Measurements from ENCODE around the gene ORMDL3.
"Not testable (repeated sequence)": the region's sequence is repeated elsewhere in the genome, so short reads cannot be mapped to it uniquely, and the experiment has no call there.

Gene ORMDL3

DNA sequence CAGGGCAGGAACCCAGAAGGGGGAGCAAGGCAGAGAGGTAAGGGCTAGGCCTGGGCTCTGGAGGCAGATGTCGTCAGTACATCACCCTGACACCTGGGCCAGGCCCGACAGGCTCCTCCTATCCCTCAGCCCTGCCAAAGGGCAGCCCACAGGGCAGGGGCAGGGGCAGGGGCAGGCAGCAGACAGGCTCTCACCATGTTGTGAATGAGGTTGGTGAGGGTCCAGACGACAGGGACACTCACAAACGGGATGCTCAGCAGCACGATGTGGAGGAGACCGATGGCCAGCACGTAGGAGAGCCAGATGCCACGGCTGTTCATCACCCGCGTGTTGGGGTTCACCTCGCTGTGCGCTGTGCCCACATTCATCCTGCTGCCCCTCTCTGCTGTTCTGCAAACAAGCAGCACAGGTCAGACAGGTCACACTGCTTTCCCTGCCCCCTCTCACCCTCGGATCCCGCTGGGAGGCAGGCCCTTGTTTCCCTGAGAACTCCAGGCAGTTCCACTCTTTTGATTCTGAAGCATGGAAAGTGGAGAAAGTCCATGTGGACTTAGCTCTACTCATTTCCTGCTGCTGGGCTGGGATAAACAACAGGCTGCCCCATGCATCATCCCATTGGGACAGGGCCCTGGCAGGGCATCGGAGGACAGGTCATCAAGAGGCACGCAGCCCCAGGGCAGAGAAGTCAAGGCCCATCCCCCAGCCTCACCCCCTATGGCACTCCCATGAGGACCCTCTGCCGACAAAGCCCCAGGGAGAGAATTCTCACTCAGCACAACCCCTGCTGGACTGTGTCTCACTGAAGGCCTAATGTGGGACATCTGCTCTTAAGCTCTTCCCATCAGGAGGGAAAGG, 3.3 kb downstream of the ORMDL3 start:
- peak; percentile 28 for DNase-seq

DNA sequence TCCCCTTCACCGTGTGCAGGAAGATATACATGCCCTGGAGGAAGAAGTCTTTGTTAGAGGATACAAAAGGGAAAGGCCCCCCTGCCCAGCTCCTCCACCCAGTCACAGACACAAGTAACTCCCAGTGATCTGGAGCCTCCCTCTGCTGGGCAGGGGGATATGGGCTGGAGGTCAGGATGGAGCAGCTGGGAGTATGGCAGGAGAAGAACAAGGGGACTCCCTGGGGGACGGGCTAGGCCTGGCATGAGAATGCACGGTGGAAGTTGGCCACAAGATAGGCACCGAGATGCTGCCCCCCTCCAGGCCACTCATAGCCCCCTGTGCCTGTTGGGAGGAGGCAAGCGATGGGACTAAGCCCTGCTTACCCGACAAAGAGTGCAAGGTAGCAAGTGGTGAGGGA, 4.2 kb downstream of the ORMDL3 start:
- DNase-seq: no peak

DNA sequence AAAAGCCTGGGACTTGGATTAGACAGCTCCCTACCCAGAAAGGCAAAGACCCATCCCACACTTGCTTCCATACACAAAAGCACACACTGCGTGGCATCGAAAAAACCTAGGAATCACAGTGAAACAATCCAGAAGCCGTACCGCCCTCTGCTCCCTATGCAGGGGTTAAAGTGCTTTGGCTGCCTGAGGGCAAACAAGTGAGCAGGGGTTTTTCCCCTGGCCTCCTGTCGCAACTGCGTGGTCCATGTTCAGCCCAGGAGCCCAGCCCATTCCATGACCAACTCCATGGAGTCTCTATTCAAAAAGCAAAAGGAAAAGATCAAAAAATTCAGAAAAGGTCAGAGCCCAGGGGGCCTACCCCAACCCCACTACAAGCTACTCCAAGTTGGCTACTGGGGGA, 5.4 kb downstream of the ORMDL3 start:
- DNase-seq: no peak

DNA sequence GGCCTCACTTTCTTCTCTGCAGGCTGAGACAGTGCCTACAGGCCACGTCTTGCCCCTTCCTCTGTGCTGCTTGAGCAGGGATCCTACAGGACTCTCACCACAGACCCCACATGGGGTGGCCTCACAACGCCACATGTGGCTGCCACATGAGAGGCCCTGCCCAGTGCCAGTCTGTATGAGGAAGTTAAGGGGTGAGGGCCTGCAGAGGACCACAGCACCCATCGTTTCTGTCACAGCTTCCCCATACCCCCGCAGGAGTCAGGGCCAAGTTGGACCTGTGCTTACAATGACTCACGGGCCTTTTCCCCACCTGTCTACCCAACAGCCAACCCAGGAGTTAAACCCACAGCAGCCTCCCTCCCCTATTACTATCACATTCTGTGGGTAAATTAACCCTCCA, 6.1 kb downstream of the ORMDL3 start:
- no peak for DNase-seq

DNA sequence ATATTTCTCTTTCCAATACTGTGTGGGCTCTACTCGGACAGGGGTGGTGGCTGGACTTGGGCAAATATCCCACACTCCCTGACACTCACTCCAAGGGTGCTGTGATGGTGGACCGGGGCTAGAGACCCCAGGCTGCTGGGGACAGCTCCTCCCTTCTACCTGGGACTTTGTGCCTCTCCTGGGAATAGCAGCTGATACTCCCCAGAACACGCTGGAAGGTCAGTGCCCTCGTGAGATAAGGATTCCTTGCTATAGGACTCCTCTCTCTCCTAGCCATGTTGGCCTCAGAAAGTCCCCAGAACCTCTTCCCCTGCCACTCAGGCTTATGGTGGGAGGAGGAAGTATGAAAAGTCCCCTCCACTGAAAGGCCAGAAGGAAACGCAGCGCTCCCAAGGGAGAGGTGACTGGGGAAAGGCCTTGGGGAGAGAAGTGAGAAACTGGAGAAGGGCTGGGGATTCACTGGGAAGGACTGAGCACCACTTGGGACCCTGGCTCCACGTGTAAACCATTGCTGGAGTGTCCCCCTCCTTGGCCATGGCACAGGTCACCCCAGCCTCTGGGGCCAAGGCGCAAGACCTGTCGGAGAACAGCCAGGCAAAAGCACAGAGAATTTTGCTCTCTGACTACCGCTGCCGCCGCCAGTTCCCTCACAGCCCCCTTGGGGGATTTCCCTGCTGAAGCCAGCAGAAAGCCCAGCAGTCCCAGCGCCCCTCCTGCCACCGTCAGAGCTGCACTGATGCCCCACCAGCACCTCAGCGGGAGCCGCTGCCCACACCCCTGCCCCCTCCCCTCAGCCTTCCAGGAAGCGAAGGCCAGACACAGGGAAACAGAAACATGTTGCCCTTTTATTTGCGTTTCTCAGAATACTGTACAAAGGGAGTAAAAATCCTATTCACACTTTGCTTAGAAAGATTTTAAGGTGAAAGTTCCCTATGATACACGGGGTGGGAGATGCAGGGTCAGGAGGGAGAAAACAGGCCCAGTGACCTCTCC, 6.9 kb downstream of the ORMDL3 start:
- no peak for DNase-seq

DNA sequence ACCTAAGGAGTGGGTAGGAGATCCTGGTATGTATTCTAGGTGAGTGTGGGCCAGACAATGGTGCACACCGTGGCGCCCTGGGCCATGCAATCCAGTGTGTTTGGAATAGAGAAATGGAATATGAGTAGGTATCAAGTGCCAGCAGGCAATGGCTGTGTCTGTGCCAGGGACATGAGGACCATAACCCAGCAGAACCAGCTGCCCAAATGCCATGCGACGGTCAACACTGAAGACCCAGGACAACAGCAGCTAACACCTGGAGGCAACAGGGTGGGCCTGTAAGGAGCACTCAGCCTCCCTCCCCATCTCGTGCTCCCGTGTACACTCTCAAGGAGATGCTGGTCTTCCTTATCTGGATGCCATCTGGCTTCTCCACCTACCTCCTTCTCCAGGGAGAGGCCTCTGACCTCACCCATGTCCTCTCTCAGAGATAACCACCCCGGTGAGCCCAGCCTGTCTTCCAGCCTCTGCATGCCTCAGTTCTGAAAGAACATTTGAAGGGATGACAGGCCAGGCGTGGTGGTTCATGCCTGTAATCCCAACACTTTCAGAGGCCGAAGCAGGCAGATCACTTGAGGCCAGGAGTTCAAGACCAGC, 8.2 kb downstream of the ORMDL3 start:
- DNase-seq: no peak

DNA sequence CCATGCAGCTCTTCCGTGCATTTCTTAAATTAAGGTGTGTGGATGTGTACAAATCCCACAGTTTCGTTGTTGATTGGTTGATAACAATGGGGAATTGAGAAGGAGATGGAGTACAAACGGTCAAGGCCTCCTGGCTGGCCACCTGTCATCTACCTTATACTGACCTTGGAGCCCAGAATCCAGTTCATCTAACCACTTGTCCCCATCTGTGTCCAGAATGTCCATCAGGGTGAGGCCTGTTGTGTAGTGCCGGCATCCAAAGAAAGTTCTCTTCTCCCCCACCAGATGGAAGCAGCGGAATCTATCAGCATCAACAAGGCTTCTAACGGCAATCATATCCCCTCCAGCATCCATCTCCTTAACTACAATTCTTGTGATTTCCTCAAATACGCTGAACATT, 10.5 kb downstream of the ORMDL3 start:
- peak; percentile 18 for DNase-seq

DNA sequence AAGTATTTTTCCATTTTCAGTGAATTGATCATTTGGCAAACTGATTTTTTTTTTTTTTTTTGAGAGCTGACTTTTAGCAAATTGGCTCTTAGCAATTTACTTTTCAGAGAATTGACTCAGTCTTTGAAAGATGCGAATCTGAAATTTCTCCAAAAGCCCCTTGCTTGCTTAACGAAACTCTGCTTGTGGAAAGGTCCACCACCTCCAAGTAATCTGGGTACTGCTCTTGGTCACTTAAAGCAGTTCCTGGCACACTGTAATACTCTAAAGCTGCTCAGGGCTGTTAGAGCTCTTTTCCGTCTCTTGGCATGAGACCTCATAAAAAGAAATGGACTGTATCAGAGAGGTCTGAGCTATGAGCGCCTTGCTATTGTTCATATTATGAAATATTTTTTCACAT, 11.8 kb downstream of the ORMDL3 start:
- no peak for DNase-seq

DNA sequence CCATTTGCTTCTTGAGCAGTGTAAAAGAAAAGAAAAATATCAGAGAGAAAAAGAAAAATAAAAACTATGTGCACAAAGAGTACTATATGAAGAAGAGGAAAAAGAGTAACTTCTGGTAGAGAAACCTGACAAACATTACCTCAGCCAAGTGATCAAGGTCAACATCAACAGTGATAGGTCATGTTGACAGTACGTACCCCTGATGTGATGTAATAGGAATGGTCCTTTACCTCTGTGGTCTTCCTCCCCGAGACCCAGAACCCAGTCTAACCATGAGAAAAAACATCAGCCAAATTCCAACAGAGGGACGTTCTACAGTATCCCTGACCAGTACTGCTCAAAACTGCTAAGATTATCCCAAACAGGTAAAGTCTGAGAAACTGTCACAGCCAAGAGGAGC, 13.4 kb downstream of the ORMDL3 start:
- no peak for DNase-seq

DNA sequence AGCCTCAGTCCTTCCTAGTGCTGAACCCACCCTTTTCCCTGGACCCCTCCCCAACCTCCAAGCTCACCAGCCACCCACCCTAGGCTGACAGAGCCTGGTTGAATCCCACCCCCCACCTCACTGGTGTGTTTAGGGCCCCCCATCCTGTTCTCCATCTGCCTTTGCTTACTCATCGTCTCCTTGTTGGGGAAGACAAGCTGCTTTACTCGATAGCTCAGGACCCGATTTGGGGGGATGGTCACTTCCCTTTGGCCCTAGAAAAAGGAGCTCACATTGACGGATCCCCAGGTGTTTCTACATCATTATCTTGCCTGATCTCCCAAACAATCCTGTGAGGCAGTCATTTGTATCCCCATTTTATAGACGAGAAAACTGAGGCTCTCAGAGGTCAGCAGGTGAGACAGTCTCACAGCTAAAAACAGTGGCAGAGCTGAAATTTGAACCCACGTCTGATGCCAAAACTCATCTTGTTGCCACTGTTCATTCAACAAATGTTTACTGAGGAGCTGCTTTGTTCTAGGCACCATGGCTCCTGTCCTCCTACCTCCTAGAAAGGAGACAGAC, 18.5 kb downstream of the ORMDL3 start:
- no peak for DNase-seq

DNA sequence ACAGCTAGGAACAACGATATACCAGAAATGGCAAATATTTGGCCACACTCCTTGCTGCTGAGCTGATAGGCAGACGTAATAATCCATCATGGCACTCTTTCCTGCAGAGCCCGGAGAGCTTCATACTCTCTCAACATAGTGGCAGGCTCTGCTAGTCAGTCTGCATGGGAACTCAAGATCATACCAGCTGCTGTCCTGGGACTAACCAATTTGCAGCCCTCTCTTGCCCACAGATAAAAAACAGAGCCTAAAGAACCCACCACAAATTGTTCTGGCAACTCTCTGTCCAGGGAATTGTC, 22.5 kb downstream of the ORMDL3 start:
- no peak for DNase-seq

DNA sequence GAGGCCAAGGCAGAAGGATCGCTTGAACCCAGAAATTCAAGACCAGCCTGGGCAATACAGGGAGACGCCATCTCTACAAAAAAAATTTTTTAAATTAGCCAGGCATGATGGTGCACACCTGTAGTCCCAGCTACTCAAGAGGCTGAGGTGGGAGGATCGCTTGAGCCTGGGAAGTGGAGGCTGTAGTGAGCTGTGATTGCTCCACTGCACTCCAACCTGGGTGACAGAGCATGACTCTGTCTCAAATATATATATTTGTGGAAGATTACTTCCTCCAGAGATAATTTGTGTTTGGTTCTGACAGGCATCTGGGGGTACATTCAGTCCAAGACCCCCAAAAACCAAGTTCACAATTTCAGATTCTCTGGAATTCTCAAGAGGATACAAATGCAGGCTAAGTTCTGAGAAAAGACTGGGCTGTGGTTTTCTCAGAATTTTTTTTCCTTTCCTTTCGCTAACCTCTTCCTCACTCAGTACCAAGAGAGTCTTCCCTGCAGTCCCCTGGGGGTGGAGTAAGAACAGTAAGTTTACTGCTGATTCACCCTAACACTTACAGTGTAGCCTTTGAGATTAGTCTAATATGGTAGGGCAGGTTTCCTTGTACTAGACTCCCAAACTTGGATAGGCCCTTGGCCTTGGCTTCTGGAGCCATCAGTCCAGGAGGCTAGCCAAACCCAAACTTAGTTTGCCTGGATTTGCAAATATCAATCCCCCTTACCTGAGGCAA, 24.1 kb downstream of the ORMDL3 start:
- peak; percentile 65 for DNase-seq

DNA sequence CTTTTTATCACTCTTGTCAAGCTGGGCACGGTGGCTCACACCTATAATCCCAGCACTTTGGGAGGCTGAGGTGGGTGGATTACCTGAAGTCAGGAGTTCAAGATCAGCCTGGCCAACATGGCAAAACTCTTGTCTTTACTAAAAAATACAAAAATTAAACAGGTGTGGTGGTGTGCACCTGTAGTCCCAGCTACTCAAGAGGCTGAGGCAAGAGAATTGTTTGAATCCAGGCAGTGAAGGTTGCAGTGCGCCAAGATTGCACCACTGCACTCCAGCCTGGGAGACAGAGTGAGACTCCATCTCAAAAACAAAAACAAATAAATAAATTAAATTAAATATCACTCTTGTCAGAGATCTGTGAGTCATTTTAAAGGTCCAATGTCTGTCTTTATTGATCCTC, 25.4 kb downstream of the ORMDL3 start:
- DNase-seq: not testable (repeated sequence)

DNA sequence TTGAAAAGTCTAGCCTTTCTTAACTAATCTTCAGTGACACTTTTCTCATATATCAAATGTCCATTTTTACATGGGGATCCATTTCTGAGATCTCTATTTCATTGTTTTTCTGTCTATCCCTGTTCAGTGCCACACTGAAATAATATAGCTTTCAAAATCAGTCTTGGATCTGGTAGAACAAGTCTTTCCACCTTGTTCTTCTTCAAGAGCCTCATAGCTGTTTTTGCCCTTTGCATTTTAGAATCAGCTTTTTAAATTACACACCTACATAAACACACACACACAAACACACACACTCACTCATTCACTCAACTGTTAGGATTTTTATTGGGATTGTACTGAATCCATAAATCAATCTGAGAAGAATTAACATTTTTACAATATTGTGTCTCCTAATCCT, 28.2 kb downstream of the ORMDL3 start:
- no peak for DNase-seq

DNA sequence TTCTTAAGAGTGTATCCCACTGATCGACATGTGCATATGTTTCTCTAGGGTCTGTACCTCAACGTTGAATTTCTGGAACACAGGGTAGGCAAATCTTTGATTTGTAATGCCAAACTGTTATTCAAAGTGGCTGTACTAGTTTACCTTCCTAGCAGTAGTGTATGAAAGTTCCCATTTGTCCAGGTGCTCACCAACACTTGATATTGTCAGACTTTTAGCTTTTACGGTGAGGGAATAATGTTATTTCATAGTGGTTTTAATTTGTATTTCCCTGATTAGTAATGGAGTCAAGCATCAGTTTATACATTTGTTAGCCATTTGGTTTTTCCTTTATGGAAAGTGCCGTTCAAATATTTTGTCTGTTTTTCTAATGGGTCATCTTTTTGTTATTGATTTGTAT, 29.3 kb downstream of the ORMDL3 start:
- DNase-seq: no peak

DNA sequence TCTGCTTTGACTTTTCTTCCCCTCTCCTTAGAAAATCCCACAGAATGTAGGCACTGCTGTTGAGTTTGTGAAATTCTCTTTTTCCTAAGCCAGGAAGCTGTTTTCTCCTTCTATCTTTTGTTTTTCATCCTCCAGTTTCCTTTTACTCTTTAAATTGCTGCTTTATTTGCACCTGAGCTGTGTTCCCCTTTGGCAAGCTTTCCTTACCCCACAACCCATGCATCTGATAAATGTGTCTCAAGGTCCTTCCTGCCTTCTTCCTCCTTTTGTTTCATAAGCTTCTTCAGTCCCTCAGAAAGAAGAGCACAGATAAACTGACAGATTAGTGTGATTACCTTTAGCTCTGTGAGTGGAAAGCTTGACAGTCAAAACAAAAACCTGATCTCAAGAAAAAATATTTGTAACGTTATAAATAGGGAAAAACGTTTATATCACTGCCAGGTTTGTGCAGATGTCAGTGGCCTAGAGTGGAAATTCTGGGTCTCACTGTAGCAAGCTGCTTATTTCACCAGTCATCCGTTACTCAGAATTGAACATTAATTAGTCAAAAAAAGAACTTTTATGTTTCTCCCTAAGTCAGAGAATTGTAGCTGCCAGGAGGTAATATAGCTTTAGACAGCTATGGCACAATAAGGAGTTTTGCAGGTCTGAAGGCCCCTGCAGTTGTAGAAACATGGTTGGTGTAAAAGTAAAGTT, 32.6 kb downstream of the ORMDL3 start:
- DNase-seq: no peak

DNA sequence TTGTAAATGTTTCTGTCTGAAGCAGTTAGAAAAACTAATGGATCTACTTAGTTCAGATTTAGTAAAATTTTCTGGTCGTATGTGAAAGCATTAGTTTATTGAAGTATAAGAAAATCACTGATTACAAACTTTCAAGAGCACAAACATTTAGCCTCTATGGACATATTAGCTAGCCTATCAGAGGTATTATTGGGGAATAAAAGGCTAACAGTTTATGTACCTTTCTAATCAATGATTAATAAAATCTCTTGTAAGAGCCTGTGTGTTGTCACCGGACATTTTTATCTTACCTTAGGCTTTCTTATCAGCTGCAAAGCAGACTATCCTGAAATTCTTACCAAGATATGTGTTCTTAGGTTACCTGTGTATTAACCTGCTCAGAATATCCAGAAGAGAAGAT, 38.2 kb downstream of the ORMDL3 start:
- no peak for DNase-seq

DNA sequence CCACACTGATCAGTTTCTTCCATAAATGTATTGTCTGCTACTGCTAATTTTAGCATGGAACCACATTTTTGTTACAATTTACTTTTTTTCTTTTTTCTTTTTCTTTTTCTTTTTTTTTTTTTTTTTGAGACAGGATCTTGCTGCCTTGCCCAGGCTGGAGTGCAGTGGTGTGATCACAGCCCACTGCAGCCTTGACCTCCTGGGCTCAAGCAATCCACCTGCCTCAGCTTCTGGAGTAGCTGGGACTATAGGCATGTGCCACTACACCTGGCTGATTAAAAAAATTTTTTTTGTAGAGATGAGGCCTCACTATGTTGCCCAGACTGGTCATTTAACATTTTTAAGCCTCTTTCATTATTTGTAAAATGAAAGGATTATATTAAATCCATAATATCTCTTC, 40.3 kb downstream of the ORMDL3 start:
- no peak for DNase-seq

DNA sequence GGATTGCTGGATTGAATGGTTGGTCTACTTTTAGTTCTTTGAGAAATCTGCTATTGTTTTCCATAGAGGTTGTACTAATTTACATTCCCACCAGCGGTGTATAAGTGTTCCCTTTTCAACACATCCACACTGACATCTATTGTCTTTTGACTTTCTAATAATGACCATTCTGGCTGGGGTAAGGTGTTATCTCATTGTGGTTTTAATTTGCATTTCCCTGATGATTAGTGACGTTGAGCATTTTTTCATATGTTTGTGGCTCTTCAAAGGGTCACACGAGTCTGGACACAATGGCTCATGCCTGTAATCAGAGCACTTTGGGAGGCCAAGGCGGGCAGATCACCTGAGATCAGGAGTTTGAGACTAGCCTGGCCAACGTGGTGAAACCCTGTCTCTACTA, 41.3 kb downstream of the ORMDL3 start:
- DNase-seq: not testable (repeated sequence)

DNA sequence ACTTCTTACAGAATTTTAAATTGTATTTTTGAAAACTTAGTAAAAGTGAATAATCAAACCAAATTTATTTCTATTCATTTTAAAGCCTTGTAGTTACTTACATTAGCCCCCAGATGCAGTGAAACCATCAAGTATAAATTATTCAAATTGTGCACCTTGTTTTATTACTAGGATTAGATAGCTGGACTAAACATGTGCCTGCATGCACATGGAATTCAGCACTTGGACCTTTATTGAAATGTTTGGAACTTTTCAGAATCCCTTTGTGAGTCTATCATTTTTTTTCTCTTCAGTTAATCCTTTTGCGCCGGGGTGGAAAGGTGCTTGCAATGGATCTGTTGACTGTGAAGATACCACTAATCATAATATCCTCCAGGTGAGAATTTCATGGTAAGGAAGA, 54.6 kb downstream of the ORMDL3 start:
- DNase-seq: peak; percentile 46

DNA sequence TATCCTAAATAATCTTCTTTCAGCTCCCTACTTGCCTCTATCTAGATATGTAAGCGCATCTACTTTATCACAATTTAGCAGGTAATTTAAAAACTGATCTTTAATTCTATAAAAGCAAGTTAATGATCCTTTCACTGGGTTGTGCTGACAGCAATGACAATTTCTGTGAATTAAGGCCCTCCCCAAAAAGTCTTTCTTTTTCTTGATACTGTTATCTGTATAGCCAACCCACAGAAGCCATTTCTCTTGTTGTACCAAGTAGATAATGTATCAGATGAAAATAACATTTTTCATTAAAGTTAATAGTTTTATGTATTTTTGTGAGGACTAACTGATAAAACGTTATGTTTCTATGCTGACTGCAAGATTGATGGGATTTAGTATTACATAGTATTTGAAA, 55.6 kb downstream of the ORMDL3 start:
- no peak for DNase-seq

All from fibroblast of skin of scalp (primary cell).